SKM-1 treated with dmso at 0.1 percent for 144 hours (cell line): ENCODE results near the gene C2CD4B.

ENCODE experiments used
- DNase-seq: peaks from one replicate; lab custom pipeline; 2025; ENCODE audit not compliant: unreplicated experiment; lab: John Stamatoyannopoulos, UW

Gene C2CD4B

DNA sequence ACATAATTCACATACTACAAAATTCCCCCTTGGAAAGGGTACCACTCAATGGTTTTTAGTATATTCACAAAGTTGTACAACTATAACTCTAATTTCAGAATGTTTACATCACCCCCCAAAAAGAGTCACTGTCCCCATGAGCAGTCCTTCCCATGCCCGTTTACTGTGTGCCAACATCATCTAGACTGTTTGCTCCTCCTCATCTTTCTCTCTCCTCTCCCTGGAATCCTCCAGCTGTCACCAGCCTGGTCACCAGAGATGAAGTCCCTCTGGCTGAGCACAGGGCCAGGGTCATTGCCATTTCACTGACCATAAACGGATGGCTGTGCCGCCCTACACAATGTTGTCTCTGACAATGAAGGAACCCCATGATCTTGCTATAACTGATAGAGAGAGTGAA lies 45.2 kb downstream of the C2CD4B start:
- DNase-seq, result no peak

DNA sequence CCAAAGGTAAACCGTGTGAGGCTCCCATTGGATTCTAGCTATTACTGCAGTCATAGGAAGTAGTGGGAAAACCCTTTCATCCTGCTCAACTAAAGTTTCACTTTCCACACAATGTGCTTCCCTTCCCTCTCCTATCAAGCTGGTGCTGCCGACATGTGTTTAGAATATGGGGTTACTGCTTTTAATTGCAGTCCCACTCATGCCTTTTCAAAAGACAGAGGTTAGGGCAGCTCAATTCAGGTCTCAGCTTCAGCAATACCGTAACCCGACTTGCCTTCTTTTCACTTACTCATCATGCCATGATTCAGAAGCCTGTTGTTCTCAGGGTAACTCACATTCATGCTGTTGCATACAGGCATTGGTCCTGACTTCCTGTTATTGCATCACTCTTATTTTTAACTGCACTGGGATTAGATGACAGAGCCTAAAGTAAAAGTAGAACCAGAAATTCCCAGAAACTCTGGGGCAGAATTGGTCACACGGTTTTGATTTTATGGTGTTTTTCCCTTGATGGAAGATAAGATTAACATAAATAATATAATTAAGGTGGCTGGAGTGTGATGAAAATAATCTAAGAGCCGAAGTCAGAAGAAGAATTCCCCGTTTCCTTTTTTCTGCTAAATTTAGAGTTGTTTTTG lies 45.7 kb downstream of the C2CD4B start:
- DNase-seq, result peak; percentile 69

DNA sequence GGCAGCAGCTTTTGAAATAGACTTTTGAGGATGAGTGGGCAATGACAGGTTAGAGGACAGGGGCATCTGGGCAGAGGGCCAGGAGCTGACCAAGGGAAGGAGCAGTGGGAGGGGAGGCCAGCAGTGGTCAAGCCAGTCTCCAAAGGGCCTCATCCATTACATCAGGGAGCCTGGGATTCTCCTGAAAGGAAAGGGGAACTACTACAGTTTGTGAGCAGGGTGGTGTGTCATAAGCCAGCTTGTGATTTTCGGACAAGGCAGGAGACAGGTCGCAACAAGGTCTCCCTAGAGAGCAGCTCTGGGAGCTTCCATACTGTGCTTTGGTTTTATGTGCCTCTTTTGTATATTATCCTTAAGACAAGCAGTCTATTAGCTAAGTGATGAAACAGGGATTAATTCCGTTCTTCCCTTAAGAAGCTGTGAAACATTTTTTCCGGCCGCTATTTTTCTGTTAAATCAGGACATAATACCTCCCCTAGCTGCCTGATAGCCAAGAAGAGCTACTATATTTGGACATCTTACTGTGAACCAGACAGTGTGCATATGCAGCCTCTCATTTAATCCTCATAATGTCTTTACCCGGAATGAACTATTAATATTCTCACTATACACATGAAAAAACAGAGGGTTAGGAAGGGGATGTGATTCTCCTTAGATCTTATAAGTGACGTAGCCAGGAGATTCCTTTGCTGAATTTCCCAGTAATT lies 46.4 kb downstream of the C2CD4B start:
- no peak for DNase-seq

DNA sequence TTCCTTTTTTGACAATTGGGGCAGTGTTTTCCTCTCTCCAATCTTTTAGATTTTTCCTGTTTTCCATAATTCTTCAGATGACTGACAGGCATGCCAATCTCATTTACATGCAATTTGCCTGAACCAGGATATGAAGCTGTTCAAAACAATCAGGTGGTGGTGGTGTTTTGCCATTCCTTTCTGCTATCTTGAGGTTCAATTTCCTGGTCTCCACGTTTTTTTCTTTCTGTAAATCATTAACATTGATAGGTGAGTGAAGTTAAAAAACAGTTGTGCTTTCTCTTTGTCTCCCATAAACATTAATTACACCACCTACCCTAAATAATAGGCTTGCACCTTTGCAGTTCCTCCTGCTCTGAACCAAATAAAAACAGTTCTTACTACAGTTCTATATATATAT lies 49.2 kb downstream of the C2CD4B start:
- no peak for DNase-seq
